NT2/D1 (cell line): ENCODE data around the gene PLEKHA7.

ENCODE experiments used
- DNase-seq: peaks from one replicate; pipeline ENCODE4 v3.0.0-alpha.2; 2011; ENCODE audit warnings: low read depth, low spot score
- H3K27me3 ChIP-seq: 2 replicates; pipeline ENCODE4 v1.6.0; 2011; ENCODE audit warnings: mild to moderate bottlenecking; ENCODE audit not compliant: insufficient read length, insufficient read depth
- H3K36me3 ChIP-seq: 2 replicates; pipeline ENCODE4 v1.6.1; 2011; ENCODE audit warnings: mild to moderate bottlenecking, low read length, mixed read lengths; ENCODE audit not compliant: insufficient read depth, insufficient read length
- H3K4me1 ChIP-seq: 2 replicates; pipeline ENCODE4 v1.5.1; 2011; ENCODE audit not compliant: insufficient read depth, insufficient read length
- H3K4me3 ChIP-seq: 2 replicates; pipeline ENCODE4 v1.5.1; 2011; ENCODE audit warnings: low read depth; ENCODE audit not compliant: insufficient read length
- H3K9ac ChIP-seq: 2 replicates; pipeline ENCODE4 v1.6.0; 2011; ENCODE audit warnings: low read depth; ENCODE audit not compliant: insufficient read length
- H3K9me3 ChIP-seq: 2 replicates; pipeline ENCODE4 v1.5.1; 2011; ENCODE audit warnings: mild to moderate bottlenecking, low read length; ENCODE audit not compliant: insufficient read depth
- SUZ12 ChIP-seq: IDR thresholded peaks from 2 replicates; pipeline ENCODE4 v1.6.1; 2011; ENCODE audit not compliant: insufficient read length, insufficient read depth; ENCODE audit errors: extremely low read depth
- YY1 ChIP-seq: IDR thresholded peaks from 2 replicates; pipeline ENCODE4 v1.6.1; 2011; ENCODE audit not compliant: insufficient read length, insufficient read depth
- ZNF274 ChIP-seq: IDR thresholded peaks from 2 replicates; pipeline ENCODE4 v1.6.1; 2011; ENCODE audit warnings: mild to moderate bottlenecking, low read depth, low read length

The PLEKHA7 gene

DNA sequence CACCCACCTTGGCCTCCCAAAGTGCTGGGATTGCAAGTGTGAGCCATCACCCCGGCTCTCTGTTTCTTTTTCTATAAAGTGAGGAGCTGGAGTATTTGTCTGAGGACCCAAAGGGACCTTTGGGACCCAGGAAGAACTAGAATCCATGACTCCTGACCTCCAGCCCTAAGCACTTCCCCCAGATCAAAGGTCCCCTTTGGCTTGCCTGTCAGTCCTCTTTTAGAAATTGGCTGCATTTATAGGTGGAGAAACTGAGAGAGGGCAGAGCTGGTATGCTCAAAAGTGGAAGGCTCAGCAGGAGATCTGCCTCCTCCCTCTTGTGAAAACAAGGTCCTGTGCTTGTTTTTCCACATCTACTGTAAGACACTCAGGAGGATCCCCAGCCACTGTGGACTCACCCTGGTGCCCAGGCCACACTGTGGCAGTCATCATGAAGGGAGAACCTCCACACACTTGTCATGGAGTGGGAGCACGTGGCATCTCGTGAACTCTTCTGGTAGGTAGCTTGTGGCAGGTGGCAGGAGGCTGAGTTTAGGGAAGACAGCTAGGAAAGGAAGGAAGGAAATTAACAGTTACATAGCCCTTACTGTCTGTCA, 12.4 kb upstream of the PLEKHA7 start:
- Histone ChIP-seq H3K9me3 (no peaks in the 10 kb centered on the region), H3K4me1 (no peaks in the 10 kb centered on the region), H3K27me3 (peaks cover 4% of the 10 kb centered on the region), H3K9ac (no peak overlapping the region), H3K36me3 (no peaks in the 10 kb centered on the region), H3K4me3 (no peak overlapping the region)
- TF ChIP-seq YY1 = no peak
- TF ChIP-seq ZNF274 = no peak
- no peak for TF ChIP-seq SUZ12
- no peak for DNase-seq

DNA sequence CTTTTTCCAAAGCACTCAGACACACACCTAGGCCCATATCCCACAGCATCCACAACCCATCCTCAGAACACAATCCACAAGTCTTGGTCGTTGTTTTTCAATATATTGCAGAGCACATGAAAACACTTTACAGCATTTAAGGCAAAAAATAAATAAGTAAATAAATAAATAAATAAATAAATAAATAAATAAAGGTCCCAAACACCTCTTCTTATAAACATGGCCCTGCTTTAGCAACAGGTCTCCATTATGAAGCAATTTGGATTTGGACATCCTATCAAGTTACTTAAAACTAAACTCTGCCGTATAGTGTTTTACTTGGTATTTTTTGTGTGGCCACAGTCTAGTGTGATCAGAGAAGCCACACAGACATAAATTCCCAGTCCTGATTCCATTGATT, 10.7 kb upstream of the PLEKHA7 start:
- Histone ChIP-seq H3K4me1 (no peaks in the 10 kb centered on the region), H3K27me3 (peaks cover 4% of the 10 kb centered on the region), H3K4me3 (no peak overlapping the region), H3K36me3 (no peaks in the 10 kb centered on the region), H3K9me3 (no peaks in the 10 kb centered on the region), H3K9ac (no peak overlapping the region)
- DNase-seq = no peak
- no peak for TF ChIP-seq ZNF274
- TF ChIP-seq SUZ12 = no peak
- no peak for TF ChIP-seq YY1

DNA sequence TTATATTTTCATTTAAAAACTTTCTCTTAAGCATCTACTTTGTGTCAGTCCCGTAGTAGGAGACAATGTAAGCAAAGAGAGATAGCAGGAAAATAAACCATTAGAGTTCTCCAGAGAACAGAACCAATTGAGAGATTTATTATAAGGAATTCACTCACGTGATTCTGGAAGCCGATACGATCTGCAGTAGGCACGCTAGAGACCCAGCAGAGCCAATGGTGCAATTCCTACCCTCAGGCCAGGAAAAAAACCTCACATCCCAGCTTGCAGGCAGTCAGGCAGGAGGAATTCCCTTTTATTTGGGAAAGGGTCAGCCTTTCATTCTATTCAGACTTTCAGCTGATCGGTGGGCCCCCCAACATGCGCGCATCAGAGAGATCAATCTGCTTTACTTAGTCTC, 7.3 kb upstream of the PLEKHA7 start:
- Histone ChIP-seq H3K4me3 (no peak overlapping the region), H3K27me3 (peaks cover 19% of the 10 kb centered on the region), H3K36me3 (no peaks in the 10 kb centered on the region), H3K9me3 (no peaks in the 10 kb centered on the region), H3K9ac (no peak overlapping the region), H3K4me1 (no peaks in the 10 kb centered on the region)
- peak; percentile 49 for DNase-seq
- TF ChIP-seq ZNF274 = no peak
- TF ChIP-seq SUZ12 = no peak
- TF ChIP-seq YY1 = no peak

GRCh38 chr11:17020831-17021230, 6.6 kb upstream of the PLEKHA7 start:
- no peaks in the 10 kb centered on the region for H3K4me1 ChIP-seq
- H3K9ac ChIP-seq = no peak overlapping the region
- TF ChIP-seq YY1 (no peak), SUZ12 (no peak), ZNF274 (no peak)
- H3K4me3 ChIP-seq = no peak overlapping the region
- peaks cover 25% of the 10 kb centered on the region for H3K27me3 ChIP-seq
- H3K36me3 ChIP-seq = no peaks in the 10 kb centered on the region
- H3K9me3 ChIP-seq = no peaks in the 10 kb centered on the region
- DNase-seq = no peak

DNA sequence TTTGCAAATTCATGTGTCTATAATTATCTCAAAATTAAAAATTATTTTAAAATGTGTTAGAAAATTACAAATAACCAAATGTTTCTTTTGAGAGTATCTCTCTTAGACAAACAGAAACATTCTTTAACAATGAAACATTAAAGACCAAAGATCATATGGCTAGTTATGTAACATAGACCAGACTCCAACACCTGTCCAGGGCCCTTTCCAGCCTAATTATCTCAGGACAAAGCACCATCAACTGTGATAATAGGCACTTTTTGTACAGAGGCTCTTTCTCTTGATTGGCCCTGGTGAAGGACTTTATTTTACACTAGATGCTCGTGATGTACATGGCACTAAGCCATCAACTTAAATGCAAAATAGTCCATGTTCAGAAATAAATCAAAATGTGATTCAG, 5.0 kb upstream of the PLEKHA7 start:
- DNase-seq = no peak
- Histone ChIP-seq H3K9me3 (no peaks in the 10 kb centered on the region), H3K9ac (no peak overlapping the region), H3K36me3 (no peaks in the 10 kb centered on the region), H3K4me1 (peaks cover 2% of the 10 kb centered on the region), H3K4me3 (no peak overlapping the region), H3K27me3 (peaks cover 37% of the 10 kb centered on the region)
- no peak for TF ChIP-seq ZNF274
- no peak for TF ChIP-seq SUZ12
- no peak for TF ChIP-seq YY1

- Histone ChIP-seq H3K4me3 (no peak overlapping the region), H3K9me3 (no peaks in the 10 kb centered on the region), H3K27me3 (peaks cover 65% of the 10 kb centered on the region), H3K36me3 (no peaks in the 10 kb centered on the region), H3K9ac (no peak overlapping the region), H3K4me1 (peaks cover 2% of the 10 kb centered on the region)
- no peak for DNase-seq
- no peak for TF ChIP-seq SUZ12
- TF ChIP-seq YY1 = no peak
- TF ChIP-seq ZNF274 = no peak
Observed at GRCh38 chr11:17015627-17016126, 1.5 kb upstream of the PLEKHA7 start.

DNA sequence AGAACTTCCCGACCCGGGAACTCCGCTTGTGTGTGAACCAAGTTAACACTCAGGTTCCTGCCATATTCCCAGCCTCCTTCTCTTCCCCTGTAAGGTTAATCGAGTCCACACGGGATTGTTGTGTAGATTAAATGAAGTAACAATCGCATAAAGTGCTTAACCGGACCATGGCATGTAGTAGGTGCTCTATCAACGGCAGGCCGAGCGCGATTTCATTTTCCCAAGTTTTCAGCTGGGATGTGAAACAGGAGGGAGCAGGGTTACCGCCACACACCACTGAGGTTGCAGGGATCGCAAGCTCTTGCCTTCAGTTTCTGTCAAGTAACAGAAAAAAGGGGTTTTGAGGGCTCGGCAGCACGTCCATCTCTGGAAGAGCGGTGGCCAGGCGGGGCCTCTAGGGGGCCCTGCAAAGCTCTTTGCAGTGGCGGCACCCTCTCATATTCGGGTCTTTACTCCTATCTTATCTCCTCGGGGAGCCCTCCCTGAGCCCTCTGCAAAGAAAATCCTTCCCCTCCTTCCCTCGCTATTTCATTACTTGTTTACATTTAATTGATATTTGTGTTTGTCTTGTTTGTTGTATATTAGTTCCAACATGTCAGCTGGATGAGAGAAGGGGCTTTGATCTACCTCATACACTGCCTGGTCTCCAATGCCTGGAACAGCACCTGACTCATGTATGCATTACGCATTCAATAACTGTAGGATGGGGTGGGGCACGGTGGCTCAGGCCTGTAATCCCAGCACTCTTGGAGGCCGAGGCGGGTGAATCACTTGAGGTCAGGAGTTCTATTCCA, 816 bp upstream of the PLEKHA7 start:
- H3K36me3 ChIP-seq = no peaks in the 10 kb centered on the region
- H3K4me3 ChIP-seq = peak overlapping the region; percentile 41
- peak overlapping the region; percentile 74 for H3K9ac ChIP-seq
- peaks cover 65% of the 10 kb centered on the region for H3K27me3 ChIP-seq
- no peaks in the 10 kb centered on the region for H3K9me3 ChIP-seq
- peaks cover 2% of the 10 kb centered on the region for H3K4me1 ChIP-seq
- peak; percentile 33 for DNase-seq
- TF ChIP-seq YY1 = no peak
